GM12878 (cell line): Measurements from ENCODE around the gene TRABD2B. TPM values are rescaled to one million over a fixed set of nuclear protein-coding genes. Genes with fewer than 3 reads are reported as not detected.

ENCODE experiments used
- ATAC-seq: fragments of 200-7000 bp; cut with Tn5 transposase; 3 replicates; pipeline ENCODE4 v1.9.1; 2020; ENCODE audit warnings: mild to moderate bottlenecking, moderate library complexity
- BruUV-seq: library from RNA; stranded (reverse); fragments of 400-500 nt; replicated peaks from 2 replicates; lab custom pipeline; 2021; lab: Mats Ljungman, UMichigan
- CTCF ChIA-PET: fragments of 300-600 bp; sonication (Branson Sonifier 250); formaldehyde crosslinking; extraction: SDS; loops from one replicate; lab custom pipeline; 2021; ENCODE audit warnings: inconsistent platforms; lab: Yijun Ruan, JAX
- POLR2A ChIA-PET: fragments of 350-600 bp; formaldehyde crosslinking; extraction: SDS; loops from one replicate; lab custom pipeline; 2021; ENCODE audit warnings: inconsistent platforms; lab: Charles Lee
- RAD21 ChIA-PET: fragments of 300-600 bp; sonication (Branson Sonifier 250); formaldehyde crosslinking; loops from one replicate; lab custom pipeline; 2023; ENCODE audit warnings: antibody characterized with exemption; ENCODE audit not compliant: unreplicated experiment; lab: Charles Lee
- SMC1A ChIA-PET: fragments of 300-600 bp; sonication (Branson Sonifier 250); formaldehyde crosslinking; loops from one replicate; lab custom pipeline; 2023; ENCODE audit not compliant: unreplicated experiment, uncharacterized antibody; lab: Charles Lee
- DNase-seq: peaks from one replicate; pipeline ENCODE4 v3.0.0-alpha.2; 2011; ENCODE audit warnings: low read depth, low spot score
- FAIRE-seq: peaks from 3 replicates; lab custom pipeline; 2011; peaks lifted over from hg19 to GRCh38; lab: Jason Lieb, UNC
- H2AFZ ChIP-seq: 2 replicates; pipeline ENCODE4 v1.6.0; 2011; ENCODE audit warnings: low read depth, low read length, control low read depth; ENCODE audit not compliant: control insufficient read depth
- H3K27ac ChIP-seq: 2 replicates; pipeline ENCODE4 v1.5.1; 2011; ENCODE audit warnings: control low read depth; ENCODE audit not compliant: control insufficient read depth, insufficient read depth
- H3K27me3 ChIP-seq, 2 experiments: replicated peaks in 1 of 2; 2 replicates each; pipeline versions ENCODE4 v1.6.0 to v1.6.1; 2011; ENCODE audit warnings: low read length in 1 of 2; ENCODE audit not compliant: control insufficient read depth in 2 of 2, insufficient read depth in 2 of 2
- H3K36me3 ChIP-seq, 2 experiments: 2 replicates each; pipeline ENCODE4 v1.5.1; 2011; ENCODE audit warnings: low read length in 1 of 2; ENCODE audit not compliant: control insufficient read depth in 2 of 2, insufficient read depth in 2 of 2
- H3K4me1 ChIP-seq: 2 replicates; pipeline ENCODE4 v1.6.1; 2011; ENCODE audit warnings: mild to moderate bottlenecking, low read length, moderate library complexity, mixed read lengths; ENCODE audit not compliant: control insufficient read depth, insufficient read depth
- H3K4me2 ChIP-seq: 2 replicates; pipeline ENCODE4 v1.6.0; 2011; ENCODE audit warnings: control low read depth; ENCODE audit not compliant: control insufficient read depth, insufficient read depth
- H3K4me3 ChIP-seq: fragments of 200-600 bp; sonication (generic); 2 replicates; pipeline ENCODE4 v1.5.1; 2016
- H3K79me2 ChIP-seq: 2 replicates; pipeline ENCODE4 v1.6.0; 2011; ENCODE audit warnings: low read length; ENCODE audit not compliant: control insufficient read depth, insufficient read depth
- H3K9ac ChIP-seq: 2 replicates; pipeline ENCODE4 v1.8.0; 2011; ENCODE audit warnings: low read length, control low read depth, mixed read lengths; ENCODE audit not compliant: control insufficient read depth, insufficient read depth
- H3K9me3 ChIP-seq: replicated peaks from 3 replicates; pipeline ENCODE4 v1.5.1; 2011; ENCODE audit warnings: mild to moderate bottlenecking, low read length; ENCODE audit not compliant: control insufficient read depth, insufficient read depth
- H4K20me1 ChIP-seq: 2 replicates; pipeline ENCODE4 v1.6.0; 2011; ENCODE audit not compliant: control insufficient read depth, insufficient read depth
- CBX5 ChIP-seq: sonication (generic); IDR thresholded peaks from 2 replicates; pipeline ENCODE4 v1.6.1; 2016; ENCODE audit warnings: low read depth, moderate library complexity, mild to moderate bottlenecking, inconsistent platforms
- EED ChIP-seq: sonication (generic); IDR thresholded peaks from 2 replicates; pipeline ENCODE4 v1.6.1; 2016; ENCODE audit warnings: antibody characterized with exemption, low read depth
- EP300 ChIP-seq, 2 experiments: fragments of 150-350 bp in 1 of 2; IDR thresholded peaks; 2 replicates each; pipeline ENCODE4 v1.6.1; 2011 to 2012; ENCODE audit warnings: low read depth in 2 of 2, low read length in 2 of 2, borderline replicate concordance in 1 of 2, improper control_type of control experiment in 1 of 2, inconsistent platforms in 1 of 2; ENCODE audit not compliant: control insufficient read depth in 1 of 2
- FOXM1 ChIP-seq: IDR thresholded peaks from 2 replicates; pipeline ENCODE4 v1.6.1; 2012; ENCODE audit warnings: low read depth, mild to moderate bottlenecking, inconsistent platforms, low read length, moderate library complexity
- RBBP5 ChIP-seq: fragments of 200-600 bp; sonication (generic); conservative IDR thresholded peaks from 2 replicates; pipeline ENCODE4 v1.6.1; 2016
- RFX5 ChIP-seq: IDR thresholded peaks from 2 replicates; pipeline ENCODE4 v1.6.1; 2011; ENCODE audit warnings: low read depth, low read length, improper control_type of control experiment
- SREBF1 ChIP-seq: IDR thresholded peaks from 2 replicates; pipeline ENCODE4 v1.6.1; 2012; ENCODE audit warnings: mild to moderate bottlenecking, low read length
- SUZ12 ChIP-seq: fragments of 200-600 bp; sonication (generic); IDR thresholded peaks from one replicate; pipeline ENCODE4 v1.6.1; 2018; ENCODE audit warnings: antibody characterized with exemption, mild to moderate bottlenecking; ENCODE audit not compliant: unreplicated experiment
- TBL1XR1 ChIP-seq: IDR thresholded peaks from 2 replicates; pipeline ENCODE4 v1.6.1; 2012; ENCODE audit warnings: low read depth, low read length, improper control_type of control experiment
- ZBED1 ChIP-seq: IDR thresholded peaks from 2 replicates; pipeline ENCODE4 v1.6.1; 2016; ENCODE audit warnings: borderline replicate concordance
- ZNF207 ChIP-seq: fragments of 450-650 bp; IDR thresholded peaks from 2 replicates; pipeline ENCODE4 v1.6.1; 2014; ENCODE audit warnings: antibody characterized with exemption, mild to moderate bottlenecking, borderline replicate concordance
- WGBS: methylation state at CpG from one replicate; pipeline ENCODE4 v1.1.6; 2016; ENCODE audit warnings: low lambda C conversion rate; ENCODE audit not compliant: insufficient replicate concordance, insufficient coverage; ENCODE audit errors: missing lambda C conversion rate; 5-methylcytosine and 5-hydroxymethylcytosine counted together
- in situ Hi-C: fragments of 300-500 bp; cut with MboI; formaldehyde crosslinking; loops from 9 replicates; pipeline ENCODE4 v1.14.3; 2018; ENCODE audit warnings: mixed read lengths
- intact Hi-C: fragments of 100-400 bp; cut with micrococcal nuclease; formaldehyde crosslinking; loops from one replicate; pipeline ENCODE4 v1.14.2; 2022; ENCODE audit not compliant: unreplicated experiment
- polyA plus RNA-seq, 11 experiments: library from polyadenylated mRNA; depleted of rRNA in 4 of 11; unstranded in 6 of 11; stranded (reverse) in 5 of 11; fragments of >200 nt; fragmentation: Nextera tagmentation in 4 of 11; fragmentation: Illumina TruSeq in 1 of 11; extraction: Ambion mirVana in 4 of 11; extraction: Trizol in 1 of 11; gene quantifications; 1 replicate in 1 of 11; 2 replicates in 10 of 11; pipeline versions ENCODE4 v1.2.1 to v1.2.3, GENCODE V29; 2011 to 2016; ENCODE audit warnings: inconsistent platforms in 2 of 11, missing spikeins in 2 of 11, low read depth in 1 of 11
- total RNA-seq, 4 experiments: library from RNA; depleted of rRNA in 3 of 4; stranded (reverse); fragments of >200 nt in 3 of 4; fragmentation: Illumina TruSeq in 1 of 4; extraction: Trizol in 1 of 4; gene quantifications; 2 replicates each; pipeline versions ENCODE4 v1.2.1 to v1.2.3, GENCODE V29; 2013 to 2021

The TRABD2B gene
- total and polyA plus RNA-seq, 10 of the 15 experiments (the other 5 are each of a cell fraction or from before 2014, with no cell fraction given), result not detected

GRCh38 chr1:47765236-47765635 lies 231.9 kb downstream of the TRABD2B start:
- H3K4me3 ChIP-seq, result no peak overlapping the region
- no peak overlapping the region for H3K27ac ChIP-seq
- no peak overlapping the region for H3K9ac ChIP-seq
- RAD21 ChIA-PET, result no interaction called here
- POLR2A ChIA-PET, result no interaction called here
- H4K20me1 ChIP-seq, result no peaks in the 10 kb centered on the region
- FAIRE-seq (no peak), ATAC-seq (no peak), DNase-seq (no peak)
- 44% methylated on average over 8 of the region's 8 CpGs for whole genome bisulfite sequencing
- no peaks in the 10 kb centered on the region for H3K79me2 ChIP-seq
- H3K27me3 ChIP-seq, result peaks cover 1 to 2% of the 10 kb centered on the region in 2 experiments; a peak in 3 of 4 replicates
- no peaks in the 10 kb centered on the region; the same call in 1 of the 2 replicates for H3K4me1 ChIP-seq
- SMC1A ChIA-PET, result no interaction called here
- intact Hi-C loops (no loop called here), in situ Hi-C loops (no loop called here)
- no TSS peak for BruUV-seq
- H3K9me3 ChIP-seq, result no peaks in the 10 kb centered on the region
- CTCF ChIA-PET, result interaction anchor here (1.0 to 1.5 kb wide), 3 partner anchors 10 to 12 kb away, joined by 3 to 4 read pairs (median 3); no protein-coding TSS in a partner anchor
- TF ChIP-seq FOXM1 (no peak), EP300 (IDR thresholded peaks at IDR 0.05; ENCODE audit: borderline replicate concordance in 1 of 2, control insufficient read depth in 1 of 2, low read depth in 2 of 2, low read length in 2 of 2) (no peak), SUZ12 (no peak), RFX5 (no peak), RBBP5 (no peak), SREBF1 (no peak), ZBED1 (no peak), CBX5 (no peak), TBL1XR1 (no peak), EED (no peak), ZNF207 (no peak)
- no peaks in the 10 kb centered on the region for H3K36me3 ChIP-seq
- H2AFZ ChIP-seq, result no peak overlapping the region
- H3K4me2 ChIP-seq, result no peak overlapping the region
